IMR-90 (cell line): ENCODE measurements around the gene TGM1. TPM values are rescaled to one million over a fixed set of nuclear protein-coding genes. Genes with fewer than 3 reads are reported as not detected.

Experiments
- ATAC-seq: fragments of 200-7000 bp; cut with Tn5 transposase; 2 replicates; pipeline ENCODE4 v1.9.1; 2020; ENCODE audit warnings: low read depth, mild to moderate bottlenecking, moderate library complexity
- BruUV-seq: library from RNA; stranded (reverse); fragments of 400-500 nt; replicated peaks from 2 replicates; lab custom pipeline; 2021; lab: Mats Ljungman, UMichigan
- CTCF ChIA-PET: fragments of 300-600 bp; formaldehyde crosslinking; extraction: SDS; loops from one replicate; lab custom pipeline; 2021; ENCODE audit warnings: antibody characterized with exemption; lab: Yijun Ruan, JAX
- POLR2A ChIA-PET: fragments of 300-600 bp; sonication (Branson Sonifier 250); formaldehyde crosslinking; loops from one replicate; lab custom pipeline; 2022; ENCODE audit warnings: antibody characterized with exemption; ENCODE audit not compliant: unreplicated experiment; lab: Charles Lee
- DNase-seq: peaks from one replicate; pipeline ENCODE4 v3.0.0; 2013
- H2AFZ ChIP-seq: replicated peaks from 2 replicates; pipeline ENCODE3; 2013; ENCODE audit warnings: low read length, mild to moderate bottlenecking; ENCODE audit not compliant: poor library complexity
- H2AK5ac ChIP-seq: 2 replicates; pipeline ENCODE4 v1.6.1; 2013; ENCODE audit warnings: low read depth, low read length, inconsistent platforms
- H2AK9ac ChIP-seq: replicated peaks from 2 replicates; pipeline ENCODE3; 2013; ENCODE audit warnings: mild to moderate bottlenecking, low read depth, low read length, moderate library complexity; ENCODE audit not compliant: poor library complexity
- H2BK120ac ChIP-seq: 2 replicates; pipeline ENCODE4 v1.6.1; 2013; ENCODE audit warnings: low read depth, low read length, inconsistent platforms
- H2BK15ac ChIP-seq: 3 replicates; pipeline ENCODE4 v1.6.1; 2013; ENCODE audit warnings: low read depth, low read length, inconsistent platforms
- H2BK20ac ChIP-seq: 2 replicates; pipeline ENCODE4 v1.6.1; 2013; ENCODE audit warnings: low read depth, mild to moderate bottlenecking, inconsistent platforms, low read length, moderate library complexity
- H2BK5ac ChIP-seq: 2 replicates; pipeline ENCODE4 v1.6.1; 2013; ENCODE audit warnings: mild to moderate bottlenecking, low read depth, low read length, inconsistent platforms; ENCODE audit not compliant: poor library complexity, severe bottlenecking
- H3K14ac ChIP-seq: replicated peaks from 2 replicates; pipeline ENCODE4 v1.6.1; 2013; ENCODE audit warnings: low read depth, low read length, inconsistent platforms
- H3K18ac ChIP-seq: 2 replicates; pipeline ENCODE4 v1.6.1; 2013; ENCODE audit warnings: low read depth, low read length, control low read depth
- H3K23ac ChIP-seq: 2 replicates; pipeline ENCODE4 v1.6.1; 2013; ENCODE audit warnings: low read depth, low read length, inconsistent platforms
- H3K27ac ChIP-seq: 2 replicates; pipeline ENCODE4 v1.5.1; 2013; ENCODE audit warnings: mild to moderate bottlenecking, control low read depth, low read length; ENCODE audit not compliant: insufficient read depth
- H3K27me3 ChIP-seq: 2 replicates; pipeline ENCODE4 v1.6.1; 2013; ENCODE audit warnings: low read length; ENCODE audit not compliant: control insufficient read depth, insufficient read depth
- H3K36me3 ChIP-seq: 2 replicates; pipeline ENCODE4 v1.6.1; 2013; ENCODE audit warnings: low read length, mixed read lengths; ENCODE audit not compliant: control insufficient read depth, insufficient read depth
- H3K4ac ChIP-seq: 2 replicates; pipeline ENCODE4 v1.6.1; 2013; ENCODE audit warnings: low read depth, low read length, inconsistent platforms
- H3K4me1 ChIP-seq: 2 replicates; pipeline ENCODE4 v1.6.1; 2013; ENCODE audit warnings: low read length, mixed read lengths; ENCODE audit not compliant: control insufficient read depth, insufficient read depth
- H3K4me2 ChIP-seq: 2 replicates; pipeline ENCODE4 v1.6.1; 2013; ENCODE audit warnings: low read depth, mild to moderate bottlenecking, control low read depth, low read length, moderate library complexity
- H3K4me3 ChIP-seq: 2 replicates; pipeline ENCODE4 v1.5.1; 2013; ENCODE audit warnings: low read depth, mild to moderate bottlenecking, control low read depth, low read length, moderate library complexity; ENCODE audit not compliant: insufficient read depth
- H3K56ac ChIP-seq: 2 replicates; pipeline ENCODE4 v1.6.1; 2013; ENCODE audit warnings: low read length, inconsistent platforms; ENCODE audit not compliant: insufficient read depth; ENCODE audit errors: extremely low read depth
- H3K79me1 ChIP-seq, 2 experiments: 2 replicates each; pipeline ENCODE4 v1.6.1; 2013; ENCODE audit warnings: low read length in 2 of 2, inconsistent platforms in 1 of 2, low read depth in 1 of 2
- H3K9ac ChIP-seq: 2 replicates; pipeline ENCODE4 v1.6.1; 2013; ENCODE audit warnings: low read depth, low read length, control low read depth
- H3K9me1 ChIP-seq: 2 replicates; pipeline ENCODE4 v1.6.1; 2013; ENCODE audit warnings: low read length, inconsistent platforms; ENCODE audit not compliant: insufficient read depth
- H3K9me3 ChIP-seq: 2 replicates; pipeline ENCODE4 v1.6.1; 2013; ENCODE audit warnings: low read length; ENCODE audit not compliant: control insufficient read depth, insufficient read depth
- H4K20me1 ChIP-seq: 2 replicates; pipeline ENCODE4 v1.6.1; 2013; ENCODE audit warnings: low read length, inconsistent platforms; ENCODE audit not compliant: insufficient read depth
- H4K5ac ChIP-seq: 2 replicates; pipeline ENCODE4 v1.6.1; 2013; ENCODE audit warnings: mild to moderate bottlenecking, low read depth, low read length, control low read depth
- H4K8ac ChIP-seq, 2 experiments: 2 replicates each; pipeline ENCODE4 v1.6.1; 2013; ENCODE audit warnings: low read depth in 2 of 2, low read length in 2 of 2, control low read depth in 1 of 2, inconsistent platforms in 1 of 2
- H4K91ac ChIP-seq: 2 replicates; pipeline ENCODE4 v1.6.1; 2013; ENCODE audit warnings: low read depth, low read length, inconsistent platforms; ENCODE audit not compliant: insufficient read depth
- CEBPB ChIP-seq: IDR thresholded peaks from 2 replicates; pipeline ENCODE4 v1.6.1; 2012; ENCODE audit warnings: low read depth, low read length, improper control_type of control experiment
- CHD1 ChIP-seq: IDR thresholded peaks from 2 replicates; pipeline ENCODE4 v1.6.1; 2012; ENCODE audit warnings: low read depth, low read length, improper control_type of control experiment
- FOS ChIP-seq: fragments of 150-350 bp; IDR thresholded peaks from 2 replicates; pipeline ENCODE4 v1.6.1; 2016; ENCODE audit warnings: low read depth, low read length
- NFE2L2 ChIP-seq: fragments of 150-350 bp; IDR thresholded peaks from 2 replicates; pipeline ENCODE4 v1.6.1; 2016; ENCODE audit warnings: low read depth, mild to moderate bottlenecking, low read length
- RCOR1 ChIP-seq: IDR thresholded peaks from 2 replicates; pipeline ENCODE4 v1.6.1; 2012; ENCODE audit warnings: mild to moderate bottlenecking, low read length, improper control_type of control experiment; ENCODE audit not compliant: insufficient replicate concordance
- SMC3 ChIP-seq: fragments of 150-350 bp; IDR thresholded peaks from 2 replicates; pipeline ENCODE4 v1.6.1; 2016; ENCODE audit warnings: low read depth, mild to moderate bottlenecking, antibody characterized with exemption, low read length, moderate library complexity
- WGBS, 2 experiments: methylation state at CpG; one replicate each; pipeline versions ENCODE4 v1.1.5 to v1.1.7; 2013; ENCODE audit warnings: missing lambda C conversion rate in 2 of 2; ENCODE audit not compliant: insufficient read length in 1 of 2; ENCODE audit errors: extremely low coverage in 2 of 2; 5-methylcytosine and 5-hydroxymethylcytosine counted together
- dilution Hi-C: fragments of 300-500 bp; cut with HindIII; formaldehyde crosslinking; loops from one replicate; pipeline ENCODE4 v1.14.3; 2018; ENCODE audit warnings: low sequenced_read_pairs; ENCODE audit not compliant: unreplicated experiment
- in situ Hi-C: fragments of 300-500 bp; cut with MboI; formaldehyde crosslinking; loops from 3 replicates; pipeline ENCODE4 v1.14.3; 2019; ENCODE audit warnings: low sequenced_read_pairs, inconsistent platforms, mixed read lengths
- intact Hi-C: fragments of 100-400 bp; cut with micrococcal nuclease; formaldehyde crosslinking; loops from 2 replicates; pipeline ENCODE4 v1.10.0; 2022
- polyA plus RNA-seq, 3 experiments: library from polyadenylated mRNA; depleted of rRNA; stranded (reverse); fragments of >200 nt; gene quantifications; 2 replicates each; pipeline ENCODE4 v1.2.3, GENCODE V29; 2012; ENCODE audit warnings: low replicate concordance in 1 of 3
- total RNA-seq: library from RNA; depleted of rRNA; stranded (reverse); fragments of >200 nt; gene quantifications from 2 replicates; pipeline ENCODE4 v1.2.3, GENCODE V29; 2012
- TF ChIP-seq, protein P1 (sequence below): fragments of 150-350 bp; IDR thresholded peaks from 2 replicates; pipeline ENCODE4 v1.6.1; 2016; ENCODE audit warnings: low read depth, mild to moderate bottlenecking, low read length, moderate library complexity, borderline replicate concordance
- TF ChIP-seq, protein P2 (sequence below): fragments of 150-350 bp; IDR thresholded peaks from 2 replicates; pipeline ENCODE4 v1.6.1; 2017; ENCODE audit warnings: mild to moderate bottlenecking, antibody characterized with exemption, low read length, low read depth

Gene TGM1
- total and polyA plus RNA-seq, 2 of the 4 experiments (the other 2 are of a cell fraction) = 0.72 to 3.3 TPM

- TF ChIP-seq CHD1 (no peak), SMC3 (no peak), RCOR1 (no peak), NFE2L2 (no peak), FOS (no peak), CEBPB (no peak)
- TF ChIP-seq, protein P1, sequence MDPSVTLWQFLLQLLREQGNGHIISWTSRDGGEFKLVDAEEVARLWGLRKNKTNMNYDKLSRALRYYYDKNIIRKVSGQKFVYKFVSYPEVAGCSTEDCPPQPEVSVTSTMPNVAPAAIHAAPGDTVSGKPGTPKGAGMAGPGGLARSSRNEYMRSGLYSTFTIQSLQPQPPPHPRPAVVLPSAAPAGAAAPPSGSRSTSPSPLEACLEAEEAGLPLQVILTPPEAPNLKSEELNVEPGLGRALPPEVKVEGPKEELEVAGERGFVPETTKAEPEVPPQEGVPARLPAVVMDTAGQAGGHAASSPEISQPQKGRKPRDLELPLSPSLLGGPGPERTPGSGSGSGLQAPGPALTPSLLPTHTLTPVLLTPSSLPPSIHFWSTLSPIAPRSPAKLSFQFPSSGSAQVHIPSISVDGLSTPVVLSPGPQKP = no peak
- TF ChIP-seq, protein P2, sequence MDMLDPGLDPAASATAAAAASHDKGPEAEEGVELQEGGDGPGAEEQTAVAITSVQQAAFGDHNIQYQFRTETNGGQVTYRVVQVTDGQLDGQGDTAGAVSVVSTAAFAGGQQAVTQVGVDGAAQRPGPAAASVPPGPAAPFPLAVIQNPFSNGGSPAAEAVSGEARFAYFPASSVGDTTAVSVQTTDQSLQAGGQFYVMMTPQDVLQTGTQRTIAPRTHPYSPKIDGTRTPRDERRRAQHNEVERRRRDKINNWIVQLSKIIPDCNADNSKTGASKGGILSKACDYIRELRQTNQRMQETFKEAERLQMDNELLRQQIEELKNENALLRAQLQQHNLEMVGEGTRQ = no peak
Measured at GRCh38 chr14:24285351-24285750, 22.4 kb upstream of the TGM1 start.

More at GRCh38 chr14:24285351-24285750, 22.4 kb upstream of the TGM1 start:
- Histone ChIP-seq H2BK15ac (no peak overlapping the region), H3K18ac (no peak overlapping the region), H2AK5ac (no peak overlapping the region), H3K4me2 (no peak overlapping the region), H3K56ac (no peak overlapping the region), H4K91ac (no peak overlapping the region), H4K20me1 (no peaks in the 10 kb centered on the region; the same call in 1 of the 2 replicates), H2BK120ac (no peak overlapping the region), H4K5ac (no peak overlapping the region), H4K8ac (no peak overlapping the region), H3K4me3 (no peak overlapping the region), H3K9me3 (no peaks in the 10 kb centered on the region), H2BK20ac (no peak overlapping the region), H3K27me3 (no peaks in the 10 kb centered on the region), H3K79me1 (peaks cover 0 to 7% of the 10 kb centered on the region in 2 experiments; a peak in 2 of 4 replicates), H3K23ac (no peak overlapping the region), H2AFZ (no peak overlapping the region), H3K9ac (no peak overlapping the region), H2AK9ac (no peak overlapping the region), H3K14ac (no peak overlapping the region), H3K4ac (no peak overlapping the region), H3K9me1 (no peaks in the 10 kb centered on the region; the same call in 1 of the 2 replicates), H3K27ac (no peak overlapping the region), H3K4me1 (no peaks in the 10 kb centered on the region), H3K36me3 (peaks cover 8% of the 10 kb centered on the region), H2BK5ac (no peak overlapping the region)
- peak; percentile 81 for ATAC-seq
- intact Hi-C loops (no loop called here), in situ Hi-C loops (no loop called here), dilution Hi-C loops (no loop called here)
- ChIA-PET CTCF (interaction anchor here (0.6 kb wide), 1 partner anchor 42 kb away, joined by 3 read pairs; no protein-coding TSS in a partner anchor), POLR2A (no interaction called here)
- DNase-seq = no peak
- BruUV-seq = no TSS peak
- 75% methylated on average over 2 of the region's 4 CpGs; no CpG with 5 or more reads in 1 of the 2 experiments for WGBS, 2 experiments
